GM12878 (cell line): ENCODE data around the gene CCSER1. TPM values are rescaled to one million over a fixed set of nuclear protein-coding genes. Genes with fewer than 3 reads are reported as not detected.

Source experiments
- ATAC-seq: fragments of 200-7000 bp; cut with Tn5 transposase; 3 replicates; pipeline ENCODE4 v1.9.1; 2020; ENCODE audit warnings: mild to moderate bottlenecking, moderate library complexity
- BruUV-seq: library from RNA; stranded (reverse); fragments of 400-500 nt; replicated peaks from 2 replicates; lab custom pipeline; 2021; lab: Mats Ljungman, UMichigan
- CTCF ChIA-PET: fragments of 300-600 bp; sonication (Branson Sonifier 250); formaldehyde crosslinking; extraction: SDS; loops from one replicate; lab custom pipeline; 2021; ENCODE audit warnings: inconsistent platforms; lab: Yijun Ruan, JAX
- POLR2A ChIA-PET: fragments of 350-600 bp; formaldehyde crosslinking; extraction: SDS; loops from one replicate; lab custom pipeline; 2021; ENCODE audit warnings: inconsistent platforms; lab: Charles Lee
- RAD21 ChIA-PET: fragments of 300-600 bp; sonication (Branson Sonifier 250); formaldehyde crosslinking; loops from one replicate; lab custom pipeline; 2023; ENCODE audit warnings: antibody characterized with exemption; ENCODE audit not compliant: unreplicated experiment; lab: Charles Lee
- SMC1A ChIA-PET: fragments of 300-600 bp; sonication (Branson Sonifier 250); formaldehyde crosslinking; loops from one replicate; lab custom pipeline; 2023; ENCODE audit not compliant: unreplicated experiment, uncharacterized antibody; lab: Charles Lee
- DNase-seq: peaks from one replicate; pipeline ENCODE4 v3.0.0-alpha.2; 2011; ENCODE audit warnings: low read depth, low spot score
- FAIRE-seq: peaks from 3 replicates; lab custom pipeline; 2011; peaks lifted over from hg19 to GRCh38; lab: Jason Lieb, UNC
- H2AFZ ChIP-seq: 2 replicates; pipeline ENCODE4 v1.6.0; 2011; ENCODE audit warnings: low read depth, low read length, control low read depth; ENCODE audit not compliant: control insufficient read depth
- H3K27ac ChIP-seq: 2 replicates; pipeline ENCODE4 v1.5.1; 2011; ENCODE audit warnings: control low read depth; ENCODE audit not compliant: control insufficient read depth, insufficient read depth
- H3K27me3 ChIP-seq, 2 experiments: replicated peaks in 1 of 2; 2 replicates each; pipeline versions ENCODE4 v1.6.0 to v1.6.1; 2011; ENCODE audit warnings: low read length in 1 of 2; ENCODE audit not compliant: control insufficient read depth in 2 of 2, insufficient read depth in 2 of 2
- H3K36me3 ChIP-seq, 2 experiments: 2 replicates each; pipeline ENCODE4 v1.5.1; 2011; ENCODE audit warnings: low read length in 1 of 2; ENCODE audit not compliant: control insufficient read depth in 2 of 2, insufficient read depth in 2 of 2
- H3K4me1 ChIP-seq: 2 replicates; pipeline ENCODE4 v1.6.1; 2011; ENCODE audit warnings: mild to moderate bottlenecking, low read length, moderate library complexity, mixed read lengths; ENCODE audit not compliant: control insufficient read depth, insufficient read depth
- H3K4me2 ChIP-seq: 2 replicates; pipeline ENCODE4 v1.6.0; 2011; ENCODE audit warnings: control low read depth; ENCODE audit not compliant: control insufficient read depth, insufficient read depth
- H3K4me3 ChIP-seq: fragments of 200-600 bp; sonication (generic); 2 replicates; pipeline ENCODE4 v1.5.1; 2016
- H3K79me2 ChIP-seq: 2 replicates; pipeline ENCODE4 v1.6.0; 2011; ENCODE audit warnings: low read length; ENCODE audit not compliant: control insufficient read depth, insufficient read depth
- H3K9ac ChIP-seq: 2 replicates; pipeline ENCODE4 v1.8.0; 2011; ENCODE audit warnings: low read length, control low read depth, mixed read lengths; ENCODE audit not compliant: control insufficient read depth, insufficient read depth
- H3K9me3 ChIP-seq: replicated peaks from 3 replicates; pipeline ENCODE4 v1.5.1; 2011; ENCODE audit warnings: mild to moderate bottlenecking, low read length; ENCODE audit not compliant: control insufficient read depth, insufficient read depth
- H4K20me1 ChIP-seq: 2 replicates; pipeline ENCODE4 v1.6.0; 2011; ENCODE audit not compliant: control insufficient read depth, insufficient read depth
- CBX5 ChIP-seq: sonication (generic); IDR thresholded peaks from 2 replicates; pipeline ENCODE4 v1.6.1; 2016; ENCODE audit warnings: low read depth, moderate library complexity, mild to moderate bottlenecking, inconsistent platforms
- EGR1 ChIP-seq, 2 experiments: IDR thresholded peaks; 1 replicate in 1 of 2; 2 replicates in 1 of 2; pipeline ENCODE4 v1.6.1; 2011 to 2012; ENCODE audit warnings: low read depth in 2 of 2, low read length in 2 of 2, borderline replicate concordance in 1 of 2, mild to moderate bottlenecking in 1 of 2, moderate library complexity in 1 of 2
- HDAC2 ChIP-seq: fragments of 200-600 bp; sonication (generic); IDR thresholded peaks from 2 replicates; pipeline ENCODE4 v1.6.1; 2017
- IKZF2 ChIP-seq, 2 experiments: fragments of 450-650 bp; IDR thresholded peaks; 2 replicates each; pipeline ENCODE4 v1.6.1; 2017; ENCODE audit warnings: mild to moderate bottlenecking in 2 of 2, moderate library complexity in 2 of 2
- JUNB ChIP-seq: IDR thresholded peaks from 2 replicates; pipeline ENCODE4 v1.6.1; 2016; ENCODE audit warnings: antibody characterized with exemption, mild to moderate bottlenecking
- MAX ChIP-seq: IDR thresholded peaks from 2 replicates; pipeline ENCODE4 v1.6.1; 2012; ENCODE audit warnings: low read depth, low read length, improper control_type of control experiment
- MEF2A ChIP-seq: IDR thresholded peaks from 2 replicates; pipeline ENCODE4 v1.6.1; 2011; ENCODE audit warnings: low read depth, mild to moderate bottlenecking, low read length, moderate library complexity; ENCODE audit not compliant: insufficient read depth
- SMAD5 ChIP-seq: IDR thresholded peaks from 2 replicates; pipeline ENCODE4 v1.6.1; 2016; ENCODE audit warnings: antibody characterized with exemption, low read depth
- ZBTB11 ChIP-seq: fragments of 450-650 bp; formaldehyde crosslinking; IDR thresholded peaks from 2 replicates; pipeline ENCODE4 v1.5.0; 2022; ENCODE audit warnings: mild to moderate bottlenecking, missing genetic modification characterization
- in situ Hi-C: fragments of 300-500 bp; cut with MboI; formaldehyde crosslinking; loops from 9 replicates; pipeline ENCODE4 v1.14.3; 2018; ENCODE audit warnings: mixed read lengths
- intact Hi-C: fragments of 100-400 bp; cut with micrococcal nuclease; formaldehyde crosslinking; loops from one replicate; pipeline ENCODE4 v1.14.2; 2022; ENCODE audit not compliant: unreplicated experiment
- polyA plus RNA-seq, 11 experiments: library from polyadenylated mRNA; depleted of rRNA in 4 of 11; unstranded in 6 of 11; stranded (reverse) in 5 of 11; fragments of >200 nt; fragmentation: Nextera tagmentation in 4 of 11; fragmentation: Illumina TruSeq in 1 of 11; extraction: Ambion mirVana in 4 of 11; extraction: Trizol in 1 of 11; gene quantifications; 1 replicate in 1 of 11; 2 replicates in 10 of 11; pipeline versions ENCODE4 v1.2.1 to v1.2.3, GENCODE V29; 2011 to 2016; ENCODE audit warnings: inconsistent platforms in 2 of 11, missing spikeins in 2 of 11, low read depth in 1 of 11
- total RNA-seq, 4 experiments: library from RNA; depleted of rRNA in 3 of 4; stranded (reverse); fragments of >200 nt in 3 of 4; fragmentation: Illumina TruSeq in 1 of 4; extraction: Trizol in 1 of 4; gene quantifications; 2 replicates each; pipeline versions ENCODE4 v1.2.1 to v1.2.3, GENCODE V29; 2013 to 2021

The CCSER1 gene
- total and polyA plus RNA-seq, 10 of the 15 experiments (the other 5 are each of a cell fraction or from before 2014, with no cell fraction given): 0.22 to 2.7 (median 1.0) TPM

GRCh38 chr4:91630054-91630453 is 1502.9 kb downstream of the CCSER1 start (continued):
- TF ChIP-seq MAX (no peak), IKZF2 (IDR thresholded peaks at IDR 0.05) (no peak), HDAC2 (no peak), CBX5 (no peak), SMAD5 (no peak)
- TF ChIP-seq, all 136 proteins: peak for 0

DNA sequence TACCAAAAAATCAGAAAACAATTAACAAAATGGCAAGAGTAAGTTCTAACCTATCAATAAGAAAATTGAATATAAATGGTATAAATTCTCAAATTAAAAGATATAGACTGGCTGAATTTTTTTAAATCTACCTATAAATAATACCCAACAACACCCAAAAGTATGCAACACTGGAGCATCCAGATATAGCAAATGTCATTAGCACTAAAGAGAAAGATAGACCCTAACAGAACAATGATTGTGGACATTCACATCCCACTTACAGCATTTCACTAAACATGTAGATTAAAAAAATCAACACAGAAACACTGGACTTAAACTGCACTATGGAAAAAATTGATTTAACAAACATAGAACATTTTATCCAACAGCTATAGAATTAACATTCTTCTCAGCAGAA is 1503.6 kb downstream of the CCSER1 start:
- TF ChIP-seq MEF2A (no peak), ZBTB11 (CRISPR knock-in tag) (no peak), JUNB (no peak), EGR1 (IDR thresholded peaks at IDR 0.05; ENCODE audit: borderline replicate concordance in 1 of 2, low read depth in 2 of 2, low read length in 2 of 2) (no peak)
- FAIRE-seq: no peak

More for the DNA sequence above, 1503.6 kb downstream of the CCSER1 start:
- Histone ChIP-seq H3K36me3 (no peaks in the 10 kb centered on the region), H3K9ac (no peak overlapping the region), H4K20me1 (no peaks in the 10 kb centered on the region), H3K9me3 (no peaks in the 10 kb centered on the region), H3K4me1 (no peaks in the 10 kb centered on the region), H2AFZ (no peak overlapping the region), H3K79me2 (no peaks in the 10 kb centered on the region), H3K27me3 (no peaks in the 10 kb centered on the region), H3K4me3 (no peak overlapping the region), H3K27ac (no peak overlapping the region), H3K4me2 (no peak overlapping the region)
- ChIA-PET POLR2A (no interaction called here), CTCF (no interaction called here), RAD21 (no interaction called here), SMC1A (no interaction called here)
- ATAC-seq (no peak), DNase-seq (no peak)
- intact Hi-C loops: no loop called here
- in situ Hi-C loops: no loop called here
- BruUV-seq: no TSS peak
